Trophoblast cell (in vitro differentiated cells and primary cell): Measurements from ENCODE around the gene TNNT2.

Experiments used
- DNase-seq, 2 donors: peaks; one replicate each; pipeline ENCODE4 v3.0.0-alpha.2; 2016
- H2AFZ ChIP-seq: 2 replicates; pipeline ENCODE4 v1.6.1; 2013; ENCODE audit warnings: low read length, moderate library complexity, mild to moderate bottlenecking; ENCODE audit not compliant: insufficient read depth, poor library complexity
- H2AK5ac ChIP-seq: 2 replicates; pipeline ENCODE4 v1.6.1; 2013; ENCODE audit warnings: mild to moderate bottlenecking, low read length
- H2BK120ac ChIP-seq: 2 replicates; pipeline ENCODE4 v1.6.1; 2013; ENCODE audit warnings: low read length, mild to moderate bottlenecking, moderate library complexity; ENCODE audit not compliant: insufficient read depth, poor library complexity
- H2BK12ac ChIP-seq: 2 replicates; pipeline ENCODE4 v1.6.1; 2013; ENCODE audit warnings: mild to moderate bottlenecking, low read length, moderate library complexity
- H2BK5ac ChIP-seq: 2 replicates; pipeline ENCODE4 v1.6.1; 2013; ENCODE audit warnings: low read length, low read depth, moderate library complexity, mild to moderate bottlenecking; ENCODE audit not compliant: poor library complexity
- H3K14ac ChIP-seq: 2 replicates; pipeline ENCODE4 v1.6.1; 2013; ENCODE audit warnings: mild to moderate bottlenecking, low read length
- H3K18ac ChIP-seq: 2 replicates; pipeline ENCODE4 v1.6.1; 2013; ENCODE audit warnings: mild to moderate bottlenecking, low read length
- H3K23ac ChIP-seq: 2 replicates; pipeline ENCODE4 v1.6.1; 2013; ENCODE audit warnings: low read length
- H3K27ac ChIP-seq: 2 replicates; pipeline ENCODE4 v1.5.1; 2013; ENCODE audit warnings: low read depth, mild to moderate bottlenecking, inconsistent platforms, low read length, moderate library complexity
- H3K27me3 ChIP-seq: 2 replicates; pipeline ENCODE4 v1.6.1; 2013; ENCODE audit warnings: inconsistent platforms, mild to moderate bottlenecking, low read length, moderate library complexity; ENCODE audit not compliant: insufficient read depth
- H3K36me3 ChIP-seq, 2 experiments: 1 replicate in 1 of 2; 2 replicates in 1 of 2; pipeline ENCODE4 v1.6.1; 2013; ENCODE audit warnings: low read length in 2 of 2, mild to moderate bottlenecking in 2 of 2, moderate library complexity in 1 of 2; ENCODE audit not compliant: insufficient read depth in 2 of 2, control insufficient read depth in 1 of 2
- H3K4ac ChIP-seq: 2 replicates; pipeline ENCODE4 v1.6.1; 2013; ENCODE audit warnings: low read depth, mild to moderate bottlenecking, low read length, moderate library complexity
- H3K4me1 ChIP-seq, 2 experiments: 1 replicate in 1 of 2; 2 replicates in 1 of 2; pipeline ENCODE4 v1.6.1; 2013; ENCODE audit warnings: low read length in 2 of 2, mild to moderate bottlenecking in 2 of 2, moderate library complexity in 1 of 2; ENCODE audit not compliant: insufficient read depth in 2 of 2, control insufficient read depth in 1 of 2
- H3K4me2 ChIP-seq: 2 replicates; pipeline ENCODE4 v1.6.1; 2013; ENCODE audit warnings: inconsistent platforms, mild to moderate bottlenecking, low read length, moderate library complexity
- H3K4me3 ChIP-seq: 2 replicates; pipeline ENCODE4 v1.5.1; 2013; ENCODE audit warnings: mild to moderate bottlenecking, low read depth, low read length, inconsistent platforms
- H3K79me1 ChIP-seq: one replicate; pipeline ENCODE4 v1.6.1; 2013; ENCODE audit warnings: low read length
- H3K79me2 ChIP-seq: 2 replicates; pipeline ENCODE4 v1.6.1; 2013; ENCODE audit warnings: low read length, mild to moderate bottlenecking; ENCODE audit not compliant: control insufficient read depth, insufficient read depth, poor library complexity
- H3K9ac ChIP-seq: 2 replicates; pipeline ENCODE4 v1.6.1; 2013; ENCODE audit warnings: mild to moderate bottlenecking, low read length
- H3K9me3 ChIP-seq: 2 replicates; pipeline ENCODE4 v1.6.1; 2013; ENCODE audit warnings: low read depth, mild to moderate bottlenecking, control low read depth, inconsistent platforms, low read length; ENCODE audit not compliant: insufficient read depth
- H4K12ac ChIP-seq: 2 replicates; pipeline ENCODE4 v1.6.1; 2013; ENCODE audit warnings: low read depth, mild to moderate bottlenecking, low read length, moderate library complexity
- H4K8ac ChIP-seq: 2 replicates; pipeline ENCODE4 v1.6.1; 2013; ENCODE audit warnings: low read depth, mild to moderate bottlenecking, low read length, moderate library complexity
- H4K91ac ChIP-seq: one replicate; pipeline ENCODE4 v1.6.1; 2013; ENCODE audit warnings: low read depth, mild to moderate bottlenecking, low read length, moderate library complexity
- WGBS: extraction: QIAGEN DNeasy Blood & Tissue Kit; methylation state at CpG from one replicate; pipeline ENCODE4 v1.1.7; 2013; ENCODE audit warnings: missing lambda C conversion rate; ENCODE audit not compliant: insufficient read length, insufficient coverage; ENCODE audit errors: extremely low coverage; 5-methylcytosine and 5-hydroxymethylcytosine counted together

The TNNT2 gene

GRCh38 chr1:201406831-201407406 lies 29.4 kb upstream of the TNNT2 start:
- H3K23ac ChIP-seq, result no peak overlapping the region
- H2BK12ac ChIP-seq, result no peak overlapping the region
- no peak overlapping the region for H4K12ac ChIP-seq
- no peak overlapping the region for H4K8ac ChIP-seq
- H2AK5ac ChIP-seq, result no peak overlapping the region
- H2BK5ac ChIP-seq, result no peak overlapping the region
- H4K91ac ChIP-seq, result no peak overlapping the region
- no peak overlapping the region for H2AFZ ChIP-seq
- H3K9ac ChIP-seq, result no peak overlapping the region
- no peaks in the 10 kb centered on the region for H3K9me3 ChIP-seq
- H3K79me1 ChIP-seq, result no peaks in the 10 kb centered on the region
- H3K14ac ChIP-seq, result no peak overlapping the region
- no peaks in the 10 kb centered on the region for H3K36me3 ChIP-seq
- H3K27ac ChIP-seq, result no peak overlapping the region
- H3K4me3 ChIP-seq, result no peak overlapping the region
- no peak overlapping the region for H3K18ac ChIP-seq
- no CpG with 5 or more reads among the region's 8 CpGs for WGBS
- H2BK120ac ChIP-seq, result no peak overlapping the region
- no peak for DNase-seq
- no peaks in the 10 kb centered on the region for H3K27me3 ChIP-seq
- H3K4ac ChIP-seq, result no peak overlapping the region
- H3K4me2 ChIP-seq, result no peak overlapping the region
- H3K4me1 ChIP-seq, result no peaks in the 10 kb centered on the region
- no peaks in the 10 kb centered on the region for H3K79me2 ChIP-seq

- Histone ChIP-seq H2BK120ac (no peak overlapping the region), H2BK5ac (no peak overlapping the region), H3K4ac (no peak overlapping the region), H3K9me3 (no peaks in the 10 kb centered on the region), H3K18ac (no peak overlapping the region), H3K4me1 (peaks cover 0 to 2% of the 10 kb centered on the region in 2 experiments), H3K79me1 (peaks cover under 1% of the 10 kb centered on the region), H3K36me3 (no peaks in the 10 kb centered on the region), H4K8ac (no peak overlapping the region), H3K27ac (no peak overlapping the region), H2BK12ac (no peak overlapping the region), H3K4me3 (no peak overlapping the region), H2AFZ (no peak overlapping the region), H3K4me2 (no peak overlapping the region), H3K14ac (no peak overlapping the region), H3K79me2 (peaks cover under 1% of the 10 kb centered on the region), H3K9ac (no peak overlapping the region), H4K91ac (no peak overlapping the region), H4K12ac (no peak overlapping the region), H3K23ac (no peak overlapping the region), H3K27me3 (no peaks in the 10 kb centered on the region), H2AK5ac (no peak overlapping the region)
- no CpG with 5 or more reads among the region's 10 CpGs for WGBS
- no peak for DNase-seq
Measured at GRCh38 chr1:201405484-201405831, 28.0 kb upstream of the TNNT2 start.

GRCh38 chr1:201404722-201405483 lies 27.4 kb upstream of the TNNT2 start:
- Histone ChIP-seq H3K4ac (no peak overlapping the region), H3K4me3 (no peak overlapping the region), H3K18ac (no peak overlapping the region), H3K27ac (no peak overlapping the region), H3K23ac (no peak overlapping the region), H4K8ac (no peak overlapping the region), H2AK5ac (no peak overlapping the region), H3K9me3 (no peaks in the 10 kb centered on the region), H3K79me2 (peaks cover 2% of the 10 kb centered on the region), H2BK120ac (no peak overlapping the region), H2BK12ac (no peak overlapping the region), H3K4me1 (peaks cover 5 to 7% of the 10 kb centered on the region in 2 experiments), H4K91ac (no peak overlapping the region), H3K4me2 (no peak overlapping the region), H2BK5ac (no peak overlapping the region), H2AFZ (no peak overlapping the region), H3K14ac (no peak overlapping the region), H4K12ac (no peak overlapping the region), H3K9ac (no peak overlapping the region), H3K27me3 (no peaks in the 10 kb centered on the region), H3K79me1 (peaks cover 4% of the 10 kb centered on the region), H3K36me3 (no peaks in the 10 kb centered on the region)
- DNase-seq, result no peak
- no CpG with 5 or more reads among the region's 11 CpGs for WGBS

GRCh38 chr1:201404055-201404454 lies 26.6 kb upstream of the TNNT2 start:
- peak; percentile 18 to 50 for DNase-seq
- H3K14ac ChIP-seq, result no peak overlapping the region
- H2AFZ ChIP-seq, result no peak overlapping the region
- H2BK120ac ChIP-seq, result no peak overlapping the region
- no peak overlapping the region for H2AK5ac ChIP-seq
- peaks cover 12% of the 10 kb centered on the region for H3K79me1 ChIP-seq
- no CpG with 5 or more reads among the region's 7 CpGs for WGBS
- no peaks in the 10 kb centered on the region for H3K36me3 ChIP-seq
- no peak overlapping the region for H3K9ac ChIP-seq
- peaks cover 10 to 12% of the 10 kb centered on the region in 2 experiments for H3K4me1 ChIP-seq
- H3K23ac ChIP-seq, result no peak overlapping the region
- no peak overlapping the region for H2BK5ac ChIP-seq
- H3K27me3 ChIP-seq, result no peaks in the 10 kb centered on the region
- H3K4me3 ChIP-seq, result no peak overlapping the region
- H3K79me2 ChIP-seq, result peaks cover 9% of the 10 kb centered on the region
- no peak overlapping the region for H3K4ac ChIP-seq
- H2BK12ac ChIP-seq, result no peak overlapping the region
- H3K18ac ChIP-seq, result no peak overlapping the region
- no peaks in the 10 kb centered on the region for H3K9me3 ChIP-seq
- H3K4me2 ChIP-seq, result no peak overlapping the region
- H3K27ac ChIP-seq, result no peak overlapping the region
- H4K12ac ChIP-seq, result no peak overlapping the region
- no peak overlapping the region for H4K91ac ChIP-seq
- no peak overlapping the region for H4K8ac ChIP-seq
